K562 (cell line): ENCODE data around the gene SH3D19. TPM values are rescaled to one million over a fixed set of nuclear protein-coding genes. Genes with fewer than 3 reads are reported as not detected.

Source experiments
- ATAC-seq: fragments of 200-7000 bp; cut with Tn5 transposase; 3 replicates; pipeline ENCODE4 v1.9.1; 2020; ENCODE audit warnings: moderate library complexity
- BruUV-seq: library from RNA; stranded (reverse); fragments of 400-500 nt; replicated peaks from 2 replicates; lab custom pipeline; 2021; lab: Mats Ljungman, UMichigan
- CTCF ChIA-PET: fragments of 300-600 bp; formaldehyde crosslinking; extraction: SDS; loops from one replicate; lab custom pipeline; 2021; ENCODE audit warnings: low intra/inter-chr PET ratio; lab: Yijun Ruan, JAX
- POLR2A ChIA-PET: fragments of 300-600, 350-650 bp; sonication (Branson Sonifier 250); formaldehyde crosslinking; extraction: SDS; loops from one replicate; lab custom pipeline; 2021; ENCODE audit warnings: antibody characterized with exemption, inconsistent platforms; lab: Yijun Ruan, JAX
- DNase-seq, 4 experiments: peaks; one replicate each; pipeline versions ENCODE4 v3.0.0 to v3.0.0-alpha.2; 2011 to 2018; ENCODE audit warnings: low spot score in 3 of 4, mixed read lengths in 3 of 4; ENCODE audit errors: extremely low read depth in 1 of 4
- FAIRE-seq: peaks from 2 replicates; lab custom pipeline; 2011; peaks lifted over from hg19 to GRCh38; lab: Jason Lieb, UNC
- H2AFZ ChIP-seq: 2 replicates; pipeline ENCODE4 v1.6.0; 2011; ENCODE audit warnings: low read depth, low read length, control low read depth, inconsistent platforms
- H3K27ac ChIP-seq: fragments of 200-600 bp; 3 replicates; pipeline ENCODE4 v1.8.0; 2011; ENCODE audit warnings: low read depth, mild to moderate bottlenecking, control low read depth, inconsistent platforms, low read length, moderate library complexity, mixed read lengths; ENCODE audit errors: extremely low read depth
- H3K27me3 ChIP-seq, 2 experiments: fragments of 300-600 bp in 1 of 2; 2 replicates in 1 of 2; 3 replicates in 1 of 2; pipeline versions ENCODE4 v1.6.0 to v1.8.0; 2011; ENCODE audit warnings: inconsistent platforms in 2 of 2, low read length in 2 of 2, mild to moderate bottlenecking in 1 of 2, mixed read lengths in 1 of 2, moderate library complexity in 1 of 2; ENCODE audit not compliant: control insufficient read depth in 2 of 2, insufficient read depth in 2 of 2
- H3K36me3 ChIP-seq: fragments of 300-600 bp; 3 replicates; pipeline ENCODE4 v1.8.0; 2011; ENCODE audit warnings: mild to moderate bottlenecking, low read length, inconsistent platforms; ENCODE audit not compliant: control insufficient read depth, insufficient read depth
- H3K4me1 ChIP-seq, 2 experiments: fragments of 200-600 bp in 1 of 2; replicated peaks in 1 of 2; 2 replicates in 1 of 2; 3 replicates in 1 of 2; pipeline versions ENCODE4 v1.5.1 to v1.8.0; 2011; ENCODE audit warnings: inconsistent platforms in 2 of 2, low read length in 2 of 2, mild to moderate bottlenecking in 1 of 2, mixed read lengths in 1 of 2, moderate library complexity in 1 of 2; ENCODE audit not compliant: control insufficient read depth in 2 of 2, insufficient read depth in 2 of 2
- H3K4me2 ChIP-seq: 2 replicates; pipeline ENCODE4 v1.6.1; 2011; ENCODE audit warnings: low read length, control low read depth, inconsistent platforms, mixed read lengths; ENCODE audit not compliant: insufficient read depth
- H3K4me3 ChIP-seq: fragments of 200-600 bp; sonication (generic), shearing (Covaris generic); 2 replicates; pipeline ENCODE4 v1.5.1; 2016; ENCODE audit warnings: control low read depth, inconsistent platforms
- H3K79me2 ChIP-seq: fragments of 200-600 bp; 3 replicates; pipeline ENCODE4 v1.8.0; 2011; ENCODE audit warnings: low read length, inconsistent platforms; ENCODE audit not compliant: control insufficient read depth, insufficient read depth
- H3K9ac ChIP-seq, 2 experiments: 2 replicates each; pipeline versions ENCODE4 v1.6.0 to v1.6.1; 2011; ENCODE audit warnings: low read depth in 2 of 2, low read length in 2 of 2, control low read depth in 1 of 2, inconsistent platforms in 1 of 2, mild to moderate bottlenecking in 1 of 2, mixed read lengths in 1 of 2; ENCODE audit not compliant: insufficient read depth in 1 of 2
- H3K9me1 ChIP-seq: one replicate; pipeline ENCODE4 v1.6.0; 2011; ENCODE audit warnings: inconsistent platforms, mild to moderate bottlenecking, low read length, moderate library complexity; ENCODE audit not compliant: control insufficient read depth, insufficient read depth
- H3K9me3 ChIP-seq: replicated peaks from 2 replicates; pipeline ENCODE4 v1.5.1; 2011; ENCODE audit warnings: low read depth, low read length, inconsistent platforms; ENCODE audit not compliant: control insufficient read depth, insufficient read depth
- H4K20me1 ChIP-seq: replicated peaks from 2 replicates; pipeline ENCODE4 v1.6.1; 2011; ENCODE audit warnings: low read length, inconsistent platforms, mixed read lengths; ENCODE audit not compliant: control insufficient read depth, insufficient read depth
- CTCF ChIP-seq, 3 experiments: IDR thresholded peaks in 2 of 3; conservative IDR thresholded peaks in 1 of 3; 2 replicates each; pipeline ENCODE4 v1.5.1; 2011 to 2012; ENCODE audit warnings: low read length in 3 of 3, mild to moderate bottlenecking in 3 of 3, control low read depth in 2 of 3, improper control_type of control experiment in 1 of 3, inconsistent platforms in 1 of 3, low read depth in 1 of 3, mixed read lengths in 1 of 3, moderate library complexity in 1 of 3; ENCODE audit not compliant: insufficient read depth in 2 of 3
- DEAF1 ChIP-seq: fragments of 450-650 bp; formaldehyde crosslinking; IDR thresholded peaks from 2 replicates; pipeline ENCODE4 v1.4.0; 2020; ENCODE audit warnings: mild to moderate bottlenecking, moderate library complexity
- SMC3 ChIP-seq: conservative IDR thresholded peaks from 2 replicates; pipeline ENCODE4 v1.6.1; 2011; ENCODE audit warnings: low read depth, low read length, improper control_type of control experiment; ENCODE audit not compliant: insufficient read depth
- SPI1 ChIP-seq: IDR thresholded peaks from 2 replicates; pipeline ENCODE4 v1.6.1; 2011; ENCODE audit warnings: low read depth, low read length, control low read depth, borderline replicate concordance
- STAG1 ChIP-seq: sonication (generic); formaldehyde crosslinking; IDR thresholded peaks from 2 replicates; pipeline ENCODE4 v1.5.0; 2020; ENCODE audit warnings: missing genetic modification reagents, borderline replicate concordance
- TAL1 ChIP-seq: fragments of 450-650 bp; IDR thresholded peaks from 2 replicates; pipeline ENCODE4 v1.6.1; 2016; ENCODE audit warnings: mild to moderate bottlenecking
- WGBS: fragments of 100-300 bp; shearing (Covaris generic); methylation state at CpG from one replicate; pipeline ENCODE4 v1.1.6; 2016; ENCODE audit warnings: low coverage, mixed read lengths; ENCODE audit not compliant: insufficient coverage; ENCODE audit errors: missing lambda C conversion rate; 5-methylcytosine and 5-hydroxymethylcytosine counted together
- in situ Hi-C: fragments of 300-500 bp; cut with MboI; formaldehyde crosslinking; loops from 4 replicates; pipeline ENCODE4 v1.15.0; 2018; ENCODE audit warnings: inconsistent platforms, mixed read lengths
- intact Hi-C: fragments of 100-400 bp; cut with micrococcal nuclease; formaldehyde crosslinking; loops from 2 replicates; pipeline ENCODE4 v1.14.2; 2022
- polyA plus RNA-seq, 8 experiments: library from polyadenylated mRNA; depleted of rRNA in 4 of 8; stranded (reverse) in 5 of 8; unstranded in 3 of 8; fragments of >200 nt; fragmentation: Nextera tagmentation in 2 of 8; fragmentation: Illumina TruSeq in 1 of 8; extraction: Ambion mirVana in 2 of 8; extraction: Trizol in 1 of 8; gene quantifications; 2 replicates each; pipeline versions ENCODE4 v1.2.1 to v1.2.3, GENCODE V29; 2011 to 2014; ENCODE audit warnings: inconsistent platforms in 1 of 8, missing spikeins in 1 of 8
- total RNA-seq, 7 experiments: library from RNA; depleted of rRNA in 6 of 7; stranded (reverse); fragments of >200 nt in 6 of 7; fragmentation: Illumina TruSeq in 2 of 7; extraction: Trizol in 2 of 7; gene quantifications; 2 replicates each; pipeline versions ENCODE4 v1.2.1 to v1.2.3, GENCODE V29; 2011 to 2021; ENCODE audit warnings: low replicate concordance in 1 of 7
- TF ChIP-seq, protein P1 (sequence below): fragments of 250-450 bp; sonication (Bioruptor Pico); IDR thresholded peaks from 2 replicates; pipeline ENCODE4 v1.4.0; 2020

The SH3D19 gene
- total and polyA plus RNA-seq, 9 of the 15 experiments (the other 6 are each of a cell fraction or from before 2014, with no cell fraction given) = 0.42 to 2.2 (median 1.1) TPM; not detected in 6

DNA sequence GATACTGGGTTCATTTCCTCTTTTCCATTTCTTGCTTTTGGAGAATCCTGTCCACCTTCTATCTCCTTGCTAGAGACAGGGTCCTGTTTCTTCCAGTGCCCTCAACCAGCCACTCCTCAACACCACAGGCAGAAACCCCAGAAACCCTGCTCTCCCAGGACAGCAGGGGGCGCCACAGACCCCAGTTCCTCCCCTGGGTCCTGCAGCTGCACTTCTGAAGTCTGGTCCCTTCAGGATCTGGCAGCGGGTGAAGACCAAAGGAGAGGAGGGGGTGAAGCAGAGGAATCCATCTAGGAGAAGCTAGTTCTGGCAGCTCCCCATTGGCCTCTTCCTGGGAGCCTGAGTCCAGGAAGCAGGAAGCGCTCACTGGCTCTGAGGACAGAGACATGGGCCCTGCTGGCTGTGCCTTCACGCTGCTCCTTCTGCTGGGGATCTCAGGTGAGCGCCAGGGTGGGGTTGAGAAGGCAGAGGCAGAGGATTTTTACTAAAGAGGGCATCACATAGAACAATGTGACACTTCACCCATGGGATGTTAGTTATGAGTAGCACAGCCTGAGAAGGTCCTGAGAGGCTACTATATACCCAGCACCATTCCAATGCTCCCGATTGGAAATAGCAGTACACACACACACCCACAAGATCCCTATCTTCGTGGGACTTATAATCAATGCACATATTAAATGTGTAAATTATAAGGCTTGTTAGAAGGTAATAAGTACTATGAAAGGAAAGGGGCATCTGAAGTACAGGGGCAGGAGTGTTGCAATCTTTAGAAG, 48.4 kb downstream of the SH3D19 start, which contains the start of gene PRSS48:
TSS of gene PRSS48 (plus strand) at position 375 of the 776 bp plus-strand sequence. CDS start at position 387, 12 bp downstream.
- Histone ChIP-seq H3K27ac (no peak within 1 kb of the TSS), H3K27me3 (peaks cover 3 to 4% of the 10 kb centered on the region in 2 experiments; a peak in 2 of 5 replicates), H3K4me3 (no peak within 1 kb of the TSS), H3K4me1 (no peaks in the 10 kb centered on the region), H3K36me3 (no peaks in the 10 kb centered on the region), H3K4me2 (no peak within 1 kb of the TSS), H2AFZ (no peak within 1 kb of the TSS), H3K9ac (no peak within 1 kb of the TSS), H4K20me1 (no peaks in the 10 kb centered on the region), H3K9me1 (no peaks in the 10 kb centered on the region), H3K9me3 (no peaks in the 10 kb centered on the region), H3K79me2 (no peaks in the 10 kb centered on the region)
- DNase-seq = peak; percentile 62 to 69 (median 64)
- intact Hi-C loops (loop anchor here (1.0 to 5.0 kb wide), 3 partner anchors 85 to 335 kb away; no protein-coding TSS in a partner anchor), in situ Hi-C loops (no loop called here)
- ATAC-seq = peak; percentile 99
- peak; percentile 64 for FAIRE-seq
- WGBS = 9% methylated on average over 7 of the region's 7 CpGs
- POLR2A ChIA-PET = interaction anchor here (0.7 kb wide), 1 partner anchor 13 kb away, joined by 3 read pairs; no protein-coding TSS in a partner anchor
- CTCF ChIA-PET = no interaction called here
- BruUV-seq = no TSS peak
- TF ChIP-seq SPI1 = peak; percentile 62; the same call in 1 of the 2 replicates
- TF ChIP-seq, protein P1, sequence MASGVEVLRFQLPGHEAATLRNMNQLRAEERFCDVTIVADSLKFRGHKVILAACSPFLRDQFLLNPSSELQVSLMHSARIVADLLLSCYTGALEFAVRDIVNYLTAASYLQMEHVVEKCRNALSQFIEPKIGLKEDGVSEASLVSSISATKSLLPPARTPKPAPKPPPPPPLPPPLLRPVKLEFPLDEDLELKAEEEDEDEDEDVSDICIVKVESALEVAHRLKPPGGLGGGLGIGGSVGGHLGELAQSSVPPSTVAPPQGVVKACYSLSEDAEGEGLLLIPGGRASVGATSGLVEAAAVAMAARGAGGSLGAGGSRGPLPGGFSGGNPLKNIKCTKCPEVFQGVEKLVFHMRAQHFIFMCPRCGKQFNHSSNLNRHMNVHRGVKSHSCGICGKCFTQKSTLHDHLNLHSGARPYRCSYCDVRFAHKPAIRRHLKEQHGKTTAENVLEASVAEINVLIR (CRISPR knock-in tag) = no peak
- peak; percentile 35; the same call in 1 of the 2 replicates for TF ChIP-seq DEAF1 (CRISPR knock-in tag)
- peak; percentile 74 to 87 (median 79) for TF ChIP-seq CTCF (IDR thresholded peaks at IDR 0.05 in 2 of 3, conservative IDR thresholded peaks at IDR 0.05 in 1 of 3; ENCODE audit: insufficient read depth in 2 of 3, low read depth in 1 of 3, low read length in 3 of 3)
- peak; percentile 47; the same call in 1 of the 2 replicates for TF ChIP-seq STAG1 (CRISPR knock-in tag)
- TF ChIP-seq TAL1 = no peak
- TF ChIP-seq SMC3 = peak; percentile 65; the same call in 1 of the 2 replicates
